SJCRH30 (cell line): ENCODE data around the gene SEC31A. TPM values are rescaled to one million over a fixed set of nuclear protein-coding genes. Genes with fewer than 3 reads are reported as not detected.

Experiments
- DNase-seq, 2 experiments: peaks; one replicate each; pipeline ENCODE4 v3.0.0-alpha.2; 2015 to 2020
- H3K27ac ChIP-seq: fragments of 250-450 bp; sonication (Bioruptor Pico); 2 replicates; pipeline ENCODE4 v1.5.1; 2020; ENCODE audit warnings: mild to moderate bottlenecking, moderate library complexity
- H3K27me3 ChIP-seq: fragments of 250-450 bp; sonication (Bioruptor Pico); 2 replicates; pipeline ENCODE4 v1.5.1; 2020; ENCODE audit warnings: mild to moderate bottlenecking, moderate library complexity
- H3K36me3 ChIP-seq: fragments of 250-450 bp; sonication (Bioruptor Pico); 2 replicates; pipeline ENCODE4 v1.5.1; 2020; ENCODE audit warnings: mild to moderate bottlenecking, moderate library complexity
- H3K4me1 ChIP-seq: fragments of 250-450 bp; sonication (Bioruptor Pico); 2 replicates; pipeline ENCODE4 v1.5.1; 2020; ENCODE audit warnings: mild to moderate bottlenecking, moderate library complexity
- H3K4me3 ChIP-seq: fragments of 250-450 bp; sonication (Bioruptor Pico); 2 replicates; pipeline ENCODE4 v1.5.1; 2020; ENCODE audit warnings: mild to moderate bottlenecking, moderate library complexity
- H3K9me3 ChIP-seq: fragments of 250-450 bp; sonication (Bioruptor Pico); replicated peaks from 2 replicates; pipeline ENCODE4 v1.5.1; 2020; ENCODE audit warnings: mild to moderate bottlenecking, moderate library complexity
- total RNA-seq: library from RNA; depleted of rRNA; stranded (reverse); fragments of >200 nt; shearing (Covaris generic); gene quantifications from 2 replicates; pipeline ENCODE4 v1.2.3, GENCODE V29; 2014

The SEC31A gene
- total RNA-seq, 1 experiment from 2014 or later = 153 TPM

GRCh38 chr4:82784681-82785610 lies 106.0 kb downstream of the SEC31A start:
- peak overlapping the region; percentile 95 for H3K27ac ChIP-seq
- DNase-seq = peak; percentile 73 to 83
- no peaks in the 10 kb centered on the region for H3K27me3 ChIP-seq
- H3K36me3 ChIP-seq = no peaks in the 10 kb centered on the region
- peaks cover 58% of the 10 kb centered on the region for H3K4me1 ChIP-seq
- H3K9me3 ChIP-seq = no peaks in the 10 kb centered on the region
- H3K4me3 ChIP-seq = peak overlapping the region; percentile 34

GRCh38 chr4:82782626-82783345 lies 108.2 kb downstream of the SEC31A start:
- Histone ChIP-seq H3K36me3 (no peaks in the 10 kb centered on the region), H3K4me1 (peaks cover 68% of the 10 kb centered on the region), H3K27ac (no peak overlapping the region), H3K4me3 (no peak overlapping the region), H3K27me3 (no peaks in the 10 kb centered on the region), H3K9me3 (no peaks in the 10 kb centered on the region)
- peak in 1 of 2 experiments; percentile 48 for DNase-seq

- Histone ChIP-seq H3K4me3 (no peak overlapping the region), H3K27me3 (no peaks in the 10 kb centered on the region), H3K4me1 (peaks cover 72% of the 10 kb centered on the region), H3K36me3 (no peaks in the 10 kb centered on the region), H3K27ac (peak overlapping the region; percentile 2; the same call in 1 of the 2 replicates), H3K9me3 (no peaks in the 10 kb centered on the region)
- peak; percentile 100 for DNase-seq
Observed at GRCh38 chr4:82780752-82781231, 110.2 kb downstream of the SEC31A start.

- H3K4me3 ChIP-seq = no peak overlapping the region
- no peaks in the 10 kb centered on the region for H3K27me3 ChIP-seq
- H3K27ac ChIP-seq = peak overlapping the region; percentile 2; the same call in 1 of the 2 replicates
- DNase-seq = no peak
- no peaks in the 10 kb centered on the region for H3K36me3 ChIP-seq
- no peaks in the 10 kb centered on the region for H3K9me3 ChIP-seq
- H3K4me1 ChIP-seq = peaks cover 70% of the 10 kb centered on the region
Observed at GRCh38 chr4:82780170-82780751, 110.7 kb downstream of the SEC31A start.

GRCh38 chr4:82779032-82779431 lies 111.9 kb downstream of the SEC31A start:
- no peak overlapping the region for H3K27ac ChIP-seq
- H3K9me3 ChIP-seq = no peaks in the 10 kb centered on the region
- peaks cover 59% of the 10 kb centered on the region for H3K4me1 ChIP-seq
- DNase-seq = no peak
- no peak overlapping the region for H3K4me3 ChIP-seq
- no peaks in the 10 kb centered on the region for H3K27me3 ChIP-seq
- no peaks in the 10 kb centered on the region for H3K36me3 ChIP-seq

- no peaks in the 10 kb centered on the region for H3K27me3 ChIP-seq
- no peaks in the 10 kb centered on the region for H3K36me3 ChIP-seq
- H3K9me3 ChIP-seq = no peaks in the 10 kb centered on the region
- DNase-seq = no peak
- H3K4me1 ChIP-seq = peaks cover 52% of the 10 kb centered on the region
- H3K4me3 ChIP-seq = no peak overlapping the region
- H3K27ac ChIP-seq = no peak overlapping the region
Observed at GRCh38 chr4:82777857-82778525, 113.0 kb downstream of the SEC31A start.

GRCh38 chr4:82776925-82777542 lies 113.9 kb downstream of the SEC31A start:
- DNase-seq = peak in 1 of 2 experiments; percentile 77
- no peak overlapping the region for H3K4me3 ChIP-seq
- no peaks in the 10 kb centered on the region for H3K27me3 ChIP-seq
- no peaks in the 10 kb centered on the region for H3K9me3 ChIP-seq
- no peak overlapping the region for H3K27ac ChIP-seq
- no peaks in the 10 kb centered on the region for H3K36me3 ChIP-seq
- peaks cover 42% of the 10 kb centered on the region for H3K4me1 ChIP-seq

GRCh38 chr4:82775243-82775642 lies 115.7 kb downstream of the SEC31A start:
- DNase-seq = no peak
- no peak overlapping the region for H3K4me3 ChIP-seq
- no peak overlapping the region for H3K27ac ChIP-seq

GRCh38 chr4:82774711-82775171 lies 116.2 kb downstream of the SEC31A start:
- 0 out of 2 replicates have a peak, but pooled peaks cover 5% of the 10 kb centered on the region for H3K9me3 ChIP-seq
- no peak for DNase-seq

More at GRCh38 chr4:82775243-82775642, 115.7 kb downstream of the SEC31A start:
- Histone ChIP-seq H3K9me3 (0 out of 2 replicates have a peak, but pooled peaks cover 5% of the 10 kb centered on the region), H3K27me3 (no peaks in the 10 kb centered on the region), H3K36me3 (no peaks in the 10 kb centered on the region), H3K4me1 (peaks cover 27% of the 10 kb centered on the region)

GRCh38 chr4:82773057-82773456 lies 117.9 kb downstream of the SEC31A start:
- no peak for DNase-seq
- peaks cover 4% of the 10 kb centered on the region; the same call in 1 of the 2 replicates for H3K36me3 ChIP-seq
- H3K27ac ChIP-seq = no peak overlapping the region

More at GRCh38 chr4:82774711-82775171, 116.2 kb downstream of the SEC31A start:
- Histone ChIP-seq H3K27me3 (no peaks in the 10 kb centered on the region), H3K36me3 (no peaks in the 10 kb centered on the region), H3K4me3 (no peak overlapping the region), H3K4me1 (peaks cover 22% of the 10 kb centered on the region), H3K27ac (no peak overlapping the region)

GRCh38 chr4:82770607-82771006 lies 120.3 kb downstream of the SEC31A start:
- peaks cover 6% of the 10 kb centered on the region for H3K36me3 ChIP-seq
- no peaks in the 10 kb centered on the region for H3K27me3 ChIP-seq
- no peak overlapping the region for H3K27ac ChIP-seq
- H3K4me3 ChIP-seq = no peak overlapping the region
- DNase-seq = no peak
- H3K4me1 ChIP-seq = no peaks in the 10 kb centered on the region; the same call in 1 of the 2 replicates
- H3K9me3 ChIP-seq = peaks cover 18% of the 10 kb centered on the region; the same call in 1 of the 2 replicates

More at GRCh38 chr4:82773057-82773456, 117.9 kb downstream of the SEC31A start:
- peaks cover 14% of the 10 kb centered on the region for H3K4me1 ChIP-seq
- H3K9me3 ChIP-seq = 0 out of 2 replicates have a peak, but pooled peaks cover 9% of the 10 kb centered on the region
- no peaks in the 10 kb centered on the region for H3K27me3 ChIP-seq
- H3K4me3 ChIP-seq = no peak overlapping the region
